ENCODE measurements around the gene BTBD9.
"Not testable (repeated sequence)": the region's sequence is repeated elsewhere in the genome, so short reads cannot be mapped to it uniquely, and the experiment has no call there.

Gene BTBD9

GRCh38 chr6:38651121-38651784 is 11.5 kb upstream of the BTBD9 start:
- no peak for DNase-seq
- intact Hi-C loops (cut with DNase I) = no loop called here

DNA sequence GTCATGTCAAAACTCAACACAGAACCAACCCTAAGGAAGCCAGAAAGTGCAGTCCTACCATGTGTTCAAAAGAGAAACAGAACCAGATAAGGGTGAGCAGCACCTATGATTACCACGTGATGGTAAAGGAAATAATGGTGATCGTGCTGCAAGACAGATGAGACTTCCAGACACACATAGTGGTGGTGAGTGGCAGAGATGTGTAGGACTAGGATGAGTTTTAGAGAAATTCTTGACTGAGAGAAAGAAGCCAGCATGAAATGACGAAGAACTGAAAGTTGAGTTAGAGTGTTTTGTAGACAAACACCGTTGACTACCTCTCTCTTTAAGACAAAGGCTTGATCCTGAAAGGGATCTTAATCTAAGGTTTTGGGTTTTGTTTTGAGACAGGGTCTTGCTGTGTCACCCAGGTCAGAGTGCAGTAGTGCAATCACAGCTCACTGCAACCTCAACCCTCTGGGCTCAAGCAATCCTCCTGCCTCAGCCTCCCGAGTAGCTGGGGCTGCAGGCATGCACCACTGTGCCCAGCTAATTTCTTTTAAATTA is 10.6 kb upstream of the BTBD9 start:
- no peak for DNase-seq
- intact Hi-C loops (cut with DNase I) = no loop called here

GRCh38 chr6:38649744-38650143 is 10.0 kb upstream of the BTBD9 start:
- no peak for DNase-seq
- intact Hi-C loops (cut with DNase I) = no loop called here

GRCh38 chr6:38648629-38649028 is 8.9 kb upstream of the BTBD9 start:
- no peak for DNase-seq
- intact Hi-C loops (cut with DNase I) = no loop called here

- DNase-seq = peak in 2 of 42 donors; percentile 3 to 24
- intact Hi-C loops (cut with DNase I) = no loop called here
These were observed 6.6 kb upstream of the BTBD9 start for GRCh38 chr6:38646166-38646878.

DNA sequence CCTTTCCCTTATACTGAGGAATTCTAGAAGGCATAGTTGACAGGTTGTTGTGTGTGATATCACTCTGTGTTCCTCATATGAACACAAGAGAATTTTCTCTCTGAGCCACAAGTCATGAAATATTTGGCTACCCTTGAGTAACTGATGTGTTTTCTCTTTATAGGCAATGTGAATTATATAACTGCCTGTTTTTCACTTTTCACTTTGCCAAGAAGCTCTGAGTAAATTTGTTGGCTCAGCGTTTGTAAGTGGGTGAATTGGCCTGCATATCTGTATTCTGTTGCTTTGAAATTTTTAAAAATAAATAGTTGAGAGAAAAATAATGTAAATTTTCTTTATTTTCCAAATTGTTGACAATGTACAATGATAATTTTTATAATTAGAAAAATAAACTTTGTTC is 5.2 kb upstream of the BTBD9 start:
- DNase-seq = no peak
- intact Hi-C loops (cut with DNase I) = no loop called here

DNA sequence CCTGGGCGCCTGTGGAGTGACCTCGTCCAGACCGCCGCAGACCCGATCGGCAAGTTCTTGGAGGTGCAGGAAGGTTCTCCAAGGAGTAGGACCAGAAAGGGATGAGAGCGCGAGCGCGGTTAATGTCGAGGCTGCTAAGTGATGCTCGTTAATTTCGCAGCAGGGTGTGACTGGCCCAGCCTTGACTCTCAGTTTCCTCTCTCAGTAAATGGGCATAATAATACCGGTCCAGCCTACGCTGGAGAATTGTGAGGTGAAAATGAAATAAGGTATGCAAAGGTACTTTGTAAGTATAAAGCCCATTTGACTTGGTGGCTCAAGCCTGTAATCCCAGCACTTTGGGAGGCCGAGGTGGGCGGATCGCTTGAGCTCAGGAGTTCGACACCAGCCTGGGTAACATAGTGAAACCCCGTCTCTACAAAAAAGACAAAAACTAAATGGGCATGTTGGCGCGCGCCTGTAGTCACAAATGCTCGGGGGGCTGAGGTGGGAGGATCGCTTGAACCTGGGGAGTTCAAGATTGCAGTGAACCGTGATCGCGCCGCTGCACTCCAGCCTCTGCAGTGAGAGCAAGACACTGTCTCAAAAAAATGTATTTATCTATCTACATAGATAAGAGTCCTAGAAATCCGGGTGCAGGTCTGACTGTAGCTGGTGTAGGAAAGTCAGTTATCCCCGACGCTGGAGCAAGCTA is 634 bp upstream of the BTBD9 start:
- peak in 17 of 42 donors; percentile 1 to 44 (median 11) for DNase-seq
- intact Hi-C loops (cut with DNase I) = no loop called here

DNA sequence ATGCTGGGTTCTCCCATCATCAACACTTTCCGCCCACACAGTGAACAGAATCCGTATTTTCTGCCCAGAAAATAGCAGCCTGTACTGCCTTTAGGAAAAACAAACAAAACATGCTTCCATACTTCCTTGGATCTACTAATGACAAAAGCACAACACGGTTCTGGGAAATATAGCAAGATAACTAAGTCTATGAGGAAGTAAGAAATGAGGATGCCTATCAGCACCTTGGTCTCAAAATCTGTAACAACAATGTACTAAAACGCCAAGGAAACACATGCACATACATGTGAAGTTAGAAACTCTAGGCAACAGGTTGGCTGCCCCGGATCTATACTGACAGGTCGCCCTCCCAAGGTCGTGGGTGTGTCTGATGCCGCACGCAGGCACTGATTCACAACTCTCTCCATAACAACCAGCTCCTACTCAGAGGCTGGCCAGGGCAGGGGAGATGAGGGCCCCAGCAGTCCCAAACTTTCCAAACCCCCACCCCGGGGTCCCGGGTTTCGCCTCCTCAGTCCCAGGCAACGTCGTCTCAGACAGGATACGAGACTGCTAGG is 710 bp downstream of the BTBD9 start:
- intact Hi-C loops (cut with DNase I) = no loop called here
- peak in 41 of 42 donors; percentile 25 to 88 (median 63) for DNase-seq

GRCh38 chr6:38637756-38638155 is 2.0 kb downstream of the BTBD9 start:
- no peak for DNase-seq
- intact Hi-C loops (cut with DNase I) = no loop called here

GRCh38 chr6:38636027-38636426 is 3.7 kb downstream of the BTBD9 start:
- DNase-seq = no peak
- intact Hi-C loops (cut with DNase I) = no loop called here

DNA sequence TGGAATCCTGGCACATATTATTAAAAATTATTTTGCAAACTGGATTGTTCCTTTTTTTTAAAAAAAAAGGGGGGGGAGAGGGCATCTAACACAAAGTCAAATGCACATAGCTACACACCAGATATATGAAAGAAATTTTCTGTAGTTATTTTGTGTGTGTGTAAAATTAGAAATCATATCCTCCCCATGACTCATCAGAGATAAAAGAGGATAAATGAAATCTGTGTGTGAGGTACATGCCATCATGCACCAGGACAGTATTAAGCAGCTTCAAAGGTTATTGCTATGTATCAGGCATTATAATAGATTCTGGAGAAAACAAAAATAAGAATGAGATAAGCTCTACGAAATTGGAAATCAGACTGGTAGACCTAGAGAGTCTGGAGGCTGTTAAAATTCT is 5.2 kb downstream of the BTBD9 start:
- intact Hi-C loops (cut with DNase I) = no loop called here
- no peak for DNase-seq

DNA sequence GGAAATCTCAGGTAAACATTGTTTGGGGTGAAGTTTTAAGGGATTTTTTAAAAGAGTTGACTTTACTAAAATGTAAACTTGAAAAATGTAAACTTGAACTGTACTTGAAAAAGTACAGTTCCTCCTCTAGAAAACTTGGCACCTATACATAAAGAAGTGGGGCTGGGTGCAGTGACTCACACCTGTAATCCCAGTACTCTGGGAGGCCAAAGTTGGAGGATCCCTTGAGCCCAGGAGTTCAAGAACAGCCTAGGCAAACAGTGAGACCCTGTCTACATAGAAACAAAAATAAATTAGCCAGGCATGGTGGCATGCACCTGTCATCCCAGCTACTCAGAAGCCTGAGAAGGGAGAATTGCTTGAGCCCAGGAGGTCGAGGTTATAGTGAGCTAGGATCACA is 7.2 kb downstream of the BTBD9 start:
- intact Hi-C loops (cut with DNase I) = no loop called here
- DNase-seq = no peak

DNA sequence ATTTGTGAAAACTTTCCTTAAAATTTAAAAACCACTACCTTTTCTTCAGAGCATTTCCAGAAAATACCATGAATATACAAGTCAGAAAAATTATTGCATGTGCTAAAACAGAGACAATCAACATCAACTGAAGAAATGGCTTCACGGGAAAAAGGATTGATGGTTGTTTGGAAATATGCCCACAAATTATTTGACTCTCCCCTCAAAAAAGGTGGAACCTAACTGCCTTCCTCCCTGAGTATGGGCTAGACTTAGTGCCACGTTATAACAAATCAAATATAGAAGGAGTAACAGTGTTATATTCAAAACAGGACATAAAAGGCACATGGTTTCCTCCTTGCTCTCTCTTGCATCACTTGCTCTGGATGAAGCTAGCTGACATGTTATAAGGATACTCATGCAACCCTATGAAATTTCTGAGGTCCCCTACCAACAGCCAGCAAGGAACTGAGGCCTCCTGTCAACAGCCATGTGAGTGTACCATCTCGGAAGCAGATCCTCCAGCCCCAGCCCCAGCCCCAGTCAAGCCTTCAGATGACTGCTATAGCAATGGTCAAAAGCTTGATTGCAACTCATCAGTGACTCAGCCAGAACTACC is 8.4 kb downstream of the BTBD9 start:
- intact Hi-C loops (cut with DNase I) = no loop called here
- DNase-seq = no peak

- intact Hi-C loops (cut with DNase I) = no loop called here
- no peak for DNase-seq
These were observed 14.5 kb downstream of the BTBD9 start for GRCh38 chr6:38625217-38625616.

GRCh38 chr6:38619342-38619741 is 20.4 kb downstream of the BTBD9 start:
- DNase-seq; intact Hi-C loops (cut with DNase I): not testable (repeated sequence)

DNA sequence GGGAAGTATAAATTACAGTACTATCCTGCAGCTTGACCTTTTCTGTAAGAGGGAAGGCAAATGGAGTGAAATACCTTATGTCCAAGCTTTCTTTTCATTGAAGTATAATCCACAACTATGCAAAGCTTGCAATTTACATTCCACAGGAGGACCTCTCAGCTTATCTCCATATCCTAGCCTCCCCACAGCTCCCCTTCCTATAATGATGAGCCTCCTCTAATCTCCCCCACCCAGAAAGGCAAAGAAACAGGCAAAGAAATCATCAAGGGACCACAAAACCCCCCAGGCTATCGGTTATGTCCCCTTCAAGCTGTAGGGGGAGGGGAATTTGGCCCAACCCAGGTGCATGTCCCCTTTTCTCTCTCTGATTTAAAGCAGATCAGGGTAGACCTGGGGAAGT is 21.4 kb downstream of the BTBD9 start:
- DNase-seq; intact Hi-C loops (cut with DNase I): not testable (repeated sequence)

- intact Hi-C loops (cut with DNase I) = no loop called here
- DNase-seq = no peak
These were observed 21.9 kb downstream of the BTBD9 start for GRCh38 chr6:38617856-38618255.

GRCh38 chr6:38612143-38612965 is 27.4 kb downstream of the BTBD9 start:
- DNase-seq = no peak
- intact Hi-C loops (cut with DNase I) = no loop called here
